K562 (cell line): Measurements from ENCODE around the gene LRRC4C. TPM values are rescaled to one million over a fixed set of nuclear protein-coding genes. Genes with fewer than 3 reads are reported as not detected.

ENCODE experiments used
- ATAC-seq: fragments of 200-7000 bp; cut with Tn5 transposase; 3 replicates; pipeline ENCODE4 v1.9.1; 2020; ENCODE audit warnings: moderate library complexity
- BruUV-seq: library from RNA; stranded (reverse); fragments of 400-500 nt; replicated peaks from 2 replicates; lab custom pipeline; 2021; lab: Mats Ljungman, UMichigan
- CTCF ChIA-PET: fragments of 300-600 bp; formaldehyde crosslinking; extraction: SDS; loops from one replicate; lab custom pipeline; 2021; ENCODE audit warnings: low intra/inter-chr PET ratio; lab: Yijun Ruan, JAX
- POLR2A ChIA-PET: fragments of 300-600, 350-650 bp; sonication (Branson Sonifier 250); formaldehyde crosslinking; extraction: SDS; loops from one replicate; lab custom pipeline; 2021; ENCODE audit warnings: antibody characterized with exemption, inconsistent platforms; lab: Yijun Ruan, JAX
- DNase-seq, 4 experiments: peaks; one replicate each; pipeline versions ENCODE4 v3.0.0 to v3.0.0-alpha.2; 2011 to 2018; ENCODE audit warnings: low spot score in 3 of 4, mixed read lengths in 3 of 4; ENCODE audit errors: extremely low read depth in 1 of 4
- FAIRE-seq: peaks from 2 replicates; lab custom pipeline; 2011; peaks lifted over from hg19 to GRCh38; lab: Jason Lieb, UNC
- H2AFZ ChIP-seq: 2 replicates; pipeline ENCODE4 v1.6.0; 2011; ENCODE audit warnings: low read depth, low read length, control low read depth, inconsistent platforms
- H3K27ac ChIP-seq: fragments of 200-600 bp; 3 replicates; pipeline ENCODE4 v1.8.0; 2011; ENCODE audit warnings: low read depth, mild to moderate bottlenecking, control low read depth, inconsistent platforms, low read length, moderate library complexity, mixed read lengths; ENCODE audit errors: extremely low read depth
- H3K27me3 ChIP-seq, 2 experiments: fragments of 300-600 bp in 1 of 2; 2 replicates in 1 of 2; 3 replicates in 1 of 2; pipeline versions ENCODE4 v1.6.0 to v1.8.0; 2011; ENCODE audit warnings: inconsistent platforms in 2 of 2, low read length in 2 of 2, mild to moderate bottlenecking in 1 of 2, mixed read lengths in 1 of 2, moderate library complexity in 1 of 2; ENCODE audit not compliant: control insufficient read depth in 2 of 2, insufficient read depth in 2 of 2
- H3K36me3 ChIP-seq: fragments of 300-600 bp; 3 replicates; pipeline ENCODE4 v1.8.0; 2011; ENCODE audit warnings: mild to moderate bottlenecking, low read length, inconsistent platforms; ENCODE audit not compliant: control insufficient read depth, insufficient read depth
- H3K4me1 ChIP-seq, 2 experiments: fragments of 200-600 bp in 1 of 2; replicated peaks in 1 of 2; 2 replicates in 1 of 2; 3 replicates in 1 of 2; pipeline versions ENCODE4 v1.5.1 to v1.8.0; 2011; ENCODE audit warnings: inconsistent platforms in 2 of 2, low read length in 2 of 2, mild to moderate bottlenecking in 1 of 2, mixed read lengths in 1 of 2, moderate library complexity in 1 of 2; ENCODE audit not compliant: control insufficient read depth in 2 of 2, insufficient read depth in 2 of 2
- H3K4me2 ChIP-seq: 2 replicates; pipeline ENCODE4 v1.6.1; 2011; ENCODE audit warnings: low read length, control low read depth, inconsistent platforms, mixed read lengths; ENCODE audit not compliant: insufficient read depth
- H3K4me3 ChIP-seq: fragments of 200-600 bp; sonication (generic), shearing (Covaris generic); 2 replicates; pipeline ENCODE4 v1.5.1; 2016; ENCODE audit warnings: control low read depth, inconsistent platforms
- H3K79me2 ChIP-seq: fragments of 200-600 bp; 3 replicates; pipeline ENCODE4 v1.8.0; 2011; ENCODE audit warnings: low read length, inconsistent platforms; ENCODE audit not compliant: control insufficient read depth, insufficient read depth
- H3K9ac ChIP-seq, 2 experiments: 2 replicates each; pipeline versions ENCODE4 v1.6.0 to v1.6.1; 2011; ENCODE audit warnings: low read depth in 2 of 2, low read length in 2 of 2, control low read depth in 1 of 2, inconsistent platforms in 1 of 2, mild to moderate bottlenecking in 1 of 2, mixed read lengths in 1 of 2; ENCODE audit not compliant: insufficient read depth in 1 of 2
- H3K9me1 ChIP-seq: one replicate; pipeline ENCODE4 v1.6.0; 2011; ENCODE audit warnings: inconsistent platforms, mild to moderate bottlenecking, low read length, moderate library complexity; ENCODE audit not compliant: control insufficient read depth, insufficient read depth
- H3K9me3 ChIP-seq: replicated peaks from 2 replicates; pipeline ENCODE4 v1.5.1; 2011; ENCODE audit warnings: low read depth, low read length, inconsistent platforms; ENCODE audit not compliant: control insufficient read depth, insufficient read depth
- H4K20me1 ChIP-seq: replicated peaks from 2 replicates; pipeline ENCODE4 v1.6.1; 2011; ENCODE audit warnings: low read length, inconsistent platforms, mixed read lengths; ENCODE audit not compliant: control insufficient read depth, insufficient read depth
- BMI1 ChIP-seq: fragments of 150-350 bp; IDR thresholded peaks from 2 replicates; pipeline ENCODE4 v1.6.1; 2014; ENCODE audit warnings: low read length
- DEAF1 ChIP-seq: fragments of 450-650 bp; formaldehyde crosslinking; IDR thresholded peaks from 2 replicates; pipeline ENCODE4 v1.4.0; 2020; ENCODE audit warnings: mild to moderate bottlenecking, moderate library complexity
- E2F8 ChIP-seq: fragments of 450-650 bp; IDR thresholded peaks from 2 replicates; pipeline ENCODE4 v1.7.1; 2018; ENCODE audit warnings: mild to moderate bottlenecking, low read depth; ENCODE audit not compliant: partially characterized antibody
- GMEB1 ChIP-seq: fragments of 250-450 bp; sonication (Bioruptor Pico); IDR thresholded peaks from 2 replicates; pipeline ENCODE4 v1.4.0; 2020; ENCODE audit warnings: mild to moderate bottlenecking
- GTF2A2 ChIP-seq: IDR thresholded peaks from 2 replicates; pipeline ENCODE4 v1.6.1; 2016; ENCODE audit warnings: mild to moderate bottlenecking, missing genetic modification characterization, missing compliant biosample characterization
- HOMEZ ChIP-seq: fragments of 250-450 bp; sonication (Bioruptor Pico); IDR thresholded peaks from 2 replicates; pipeline ENCODE4 v1.4.0; 2020; ENCODE audit warnings: mild to moderate bottlenecking, moderate library complexity
- NEUROD1 ChIP-seq: fragments of 150-350 bp; IDR thresholded peaks from 2 replicates; pipeline ENCODE4 v1.6.1; 2014; ENCODE audit warnings: borderline replicate concordance, low read length, low read depth; ENCODE audit not compliant: partially characterized antibody
- SRSF1 ChIP-seq: fragments of 200-400 bp; formaldehyde crosslinking; IDR thresholded peaks from 2 replicates; pipeline ENCODE4 v1.6.1; 2017; ENCODE audit warnings: mild to moderate bottlenecking, low read depth, low read length, moderate library complexity
- ZNF609 ChIP-seq: sonication (generic); formaldehyde crosslinking; IDR thresholded peaks from 2 replicates; pipeline ENCODE4 v1.8.1; 2023; ENCODE audit warnings: missing genetic modification reagents, mild to moderate bottlenecking, borderline replicate concordance
- WGBS: fragments of 100-300 bp; shearing (Covaris generic); methylation state at CpG from one replicate; pipeline ENCODE4 v1.1.6; 2016; ENCODE audit warnings: low coverage, mixed read lengths; ENCODE audit not compliant: insufficient coverage; ENCODE audit errors: missing lambda C conversion rate; 5-methylcytosine and 5-hydroxymethylcytosine counted together
- in situ Hi-C: fragments of 300-500 bp; cut with MboI; formaldehyde crosslinking; loops from 4 replicates; pipeline ENCODE4 v1.15.0; 2018; ENCODE audit warnings: inconsistent platforms, mixed read lengths
- intact Hi-C: fragments of 100-400 bp; cut with micrococcal nuclease; formaldehyde crosslinking; loops from 2 replicates; pipeline ENCODE4 v1.14.2; 2022
- polyA plus RNA-seq, 8 experiments: library from polyadenylated mRNA; depleted of rRNA in 4 of 8; stranded (reverse) in 5 of 8; unstranded in 3 of 8; fragments of >200 nt; fragmentation: Nextera tagmentation in 2 of 8; fragmentation: Illumina TruSeq in 1 of 8; extraction: Ambion mirVana in 2 of 8; extraction: Trizol in 1 of 8; gene quantifications; 2 replicates each; pipeline versions ENCODE4 v1.2.1 to v1.2.3, GENCODE V29; 2011 to 2014; ENCODE audit warnings: inconsistent platforms in 1 of 8, missing spikeins in 1 of 8
- total RNA-seq, 7 experiments: library from RNA; depleted of rRNA in 6 of 7; stranded (reverse); fragments of >200 nt in 6 of 7; fragmentation: Illumina TruSeq in 2 of 7; extraction: Trizol in 2 of 7; gene quantifications; 2 replicates each; pipeline versions ENCODE4 v1.2.1 to v1.2.3, GENCODE V29; 2011 to 2021; ENCODE audit warnings: low replicate concordance in 1 of 7

LRRC4C gene
- total and polyA plus RNA-seq, 9 of the 15 experiments (the other 6 are each of a cell fraction or from before 2014, with no cell fraction given) = not detected

- POLR2A ChIA-PET = no interaction called here
- CTCF ChIA-PET = no interaction called here
- FAIRE-seq = no peak
- TF ChIP-seq GMEB1 (CRISPR knock-in tag) = no peak
- no peak for TF ChIP-seq ZNF609 (CRISPR knock-in tag)
- no peak for TF ChIP-seq BMI1
- TF ChIP-seq E2F8 = no peak
- TF ChIP-seq NEUROD1 = no peak
- no peak for TF ChIP-seq DEAF1 (CRISPR knock-in tag)
- TF ChIP-seq SRSF1 = no peak
- TF ChIP-seq GTF2A2 = no peak
- no peak for TF ChIP-seq HOMEZ (CRISPR knock-in tag)
Measured at GRCh38 chr11:40130427-40130826, 1329.0 kb downstream of the LRRC4C start.

More at GRCh38 chr11:40130427-40130826, 1329.0 kb downstream of the LRRC4C start:
- Histone ChIP-seq H3K9ac (no peak overlapping the region), H3K27ac (no peak overlapping the region), H3K4me3 (no peak overlapping the region), H3K79me2 (no peaks in the 10 kb centered on the region), H3K4me1 (no peaks in the 10 kb centered on the region), H2AFZ (no peak overlapping the region), H3K27me3 (no peaks in the 10 kb centered on the region), H3K9me3 (no peaks in the 10 kb centered on the region), H3K4me2 (no peak overlapping the region), H3K36me3 (no peaks in the 10 kb centered on the region), H3K9me1 (no peaks in the 10 kb centered on the region), H4K20me1 (no peaks in the 10 kb centered on the region)
- in situ Hi-C loops (no loop called here), intact Hi-C loops (no loop called here)
- WGBS = 0% methylated on average over 1 of the region's 1 CpG
- DNase-seq = no peak
- BruUV-seq = no TSS peak
- ATAC-seq = no peak
